ENCODE results near the gene SARNP. TPM values are rescaled to one million over a fixed set of nuclear protein-coding genes. Genes with fewer than 3 reads are reported as not detected.

SARNP gene
- total and polyA plus RNA-seq, 2 experiments from 2014 or later: 103 to 118 TPM

DNA sequence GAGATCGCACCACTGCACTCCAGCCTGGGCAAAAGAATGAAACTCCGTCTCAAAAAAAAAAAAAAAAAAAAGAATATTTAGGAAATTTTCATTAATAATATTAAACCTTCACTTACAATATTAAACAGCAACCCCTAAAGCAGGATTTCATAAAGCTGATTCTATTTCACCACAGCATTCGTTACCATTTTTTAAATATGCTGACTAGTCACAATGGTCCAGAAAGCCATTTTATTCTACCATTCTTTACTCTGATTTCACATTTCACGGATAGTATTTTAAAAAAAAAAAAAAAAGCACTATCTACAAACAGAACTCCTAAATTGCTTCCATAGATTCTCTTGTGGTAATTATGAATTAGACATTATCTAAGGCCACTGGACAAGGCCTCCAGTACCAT, 27.6 kb downstream of the SARNP start:
- Histone ChIP-seq H3K4me2 (no peak overlapping the region), H3K4me3 (no peak overlapping the region), H3K27ac (no peak overlapping the region), H3K79me2 (peaks cover 22% of the 10 kb centered on the region), H3K27me3 (no peaks in the 10 kb centered on the region), H3K4me1 (ENCODE audit: insufficient read depth) (no peaks in the 10 kb centered on the region), H2AFZ (no peak overlapping the region), H3K9me3 (ENCODE audit: low read depth) (no peaks in the 10 kb centered on the region), H4K20me1 (ENCODE audit: insufficient read depth, poor library complexity, severe bottlenecking) (no peaks in the 10 kb centered on the region), H3K9me2 (replicated peaks; ENCODE audit: insufficient read depth) (no peaks in the 10 kb centered on the region), H3K36me3 (replicated peaks; ENCODE audit: insufficient read depth, low read depth) (peaks cover 3% of the 10 kb centered on the region)
- TF ChIP-seq EZH2phosphoT487 (IDR thresholded peaks at IDR 0.05; ENCODE audit: low read depth, severe bottlenecking, unreplicated experiment) (no peak), EZH2 (IDR thresholded peaks at IDR 0.05; ENCODE audit: borderline replicate concordance) (no peak)
- TF ChIP-seq, protein P1, sequence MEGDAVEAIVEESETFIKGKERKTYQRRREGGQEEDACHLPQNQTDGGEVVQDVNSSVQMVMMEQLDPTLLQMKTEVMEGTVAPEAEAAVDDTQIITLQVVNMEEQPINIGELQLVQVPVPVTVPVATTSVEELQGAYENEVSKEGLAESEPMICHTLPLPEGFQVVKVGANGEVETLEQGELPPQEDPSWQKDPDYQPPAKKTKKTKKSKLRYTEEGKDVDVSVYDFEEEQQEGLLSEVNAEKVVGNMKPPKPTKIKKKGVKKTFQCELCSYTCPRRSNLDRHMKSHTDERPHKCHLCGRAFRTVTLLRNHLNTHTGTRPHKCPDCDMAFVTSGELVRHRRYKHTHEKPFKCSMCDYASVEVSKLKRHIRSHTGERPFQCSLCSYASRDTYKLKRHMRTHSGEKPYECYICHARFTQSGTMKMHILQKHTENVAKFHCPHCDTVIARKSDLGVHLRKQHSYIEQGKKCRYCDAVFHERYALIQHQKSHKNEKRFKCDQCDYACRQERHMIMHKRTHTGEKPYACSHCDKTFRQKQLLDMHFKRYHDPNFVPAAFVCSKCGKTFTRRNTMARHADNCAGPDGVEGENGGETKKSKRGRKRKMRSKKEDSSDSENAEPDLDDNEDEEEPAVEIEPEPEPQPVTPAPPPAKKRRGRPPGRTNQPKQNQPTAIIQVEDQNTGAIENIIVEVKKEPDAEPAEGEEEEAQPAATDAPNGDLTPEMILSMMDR (IDR thresholded peaks at IDR 0.05; ENCODE audit: poor library complexity): no peak
- 92% methylated on average over 4 of the region's 4 CpGs for WGBS (ENCODE audit: low lambda C conversion rate, missing lambda C conversion rate)
- DNase-seq (ENCODE audit: low spot score): no peak

DNA sequence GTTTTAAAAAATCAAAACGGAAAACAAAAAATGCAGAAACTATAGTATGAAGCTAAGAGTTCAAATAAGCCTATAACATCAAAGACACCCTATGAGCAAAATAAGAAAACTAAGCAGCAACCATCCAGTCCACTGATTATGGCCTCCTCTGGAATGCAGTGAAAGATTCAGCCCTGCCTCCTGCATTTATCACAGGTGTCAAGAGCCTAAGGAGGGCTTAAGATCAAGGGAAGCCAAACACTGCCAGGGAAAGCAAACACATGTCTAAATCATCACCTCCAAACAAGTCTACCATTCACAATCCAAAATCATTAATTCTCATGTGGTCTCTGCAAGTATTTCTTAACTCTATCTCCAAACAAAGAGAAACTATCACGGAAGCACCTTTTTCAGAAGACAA, 28.4 kb downstream of the SARNP start:
- Histone ChIP-seq H3K79me2 (peaks cover 27% of the 10 kb centered on the region), H3K9me2 (replicated peaks; ENCODE audit: insufficient read depth) (no peaks in the 10 kb centered on the region), H4K20me1 (ENCODE audit: insufficient read depth, poor library complexity, severe bottlenecking) (no peaks in the 10 kb centered on the region), H3K4me1 (ENCODE audit: insufficient read depth) (no peaks in the 10 kb centered on the region), H2AFZ (no peak overlapping the region), H3K27me3 (no peaks in the 10 kb centered on the region), H3K27ac (no peak overlapping the region), H3K4me2 (no peak overlapping the region), H3K4me3 (no peak overlapping the region), H3K36me3 (replicated peaks; ENCODE audit: insufficient read depth, low read depth) (peaks cover 3% of the 10 kb centered on the region), H3K9me3 (ENCODE audit: low read depth) (no peaks in the 10 kb centered on the region)
- TF ChIP-seq, protein P1 (IDR thresholded peaks at IDR 0.05; ENCODE audit: poor library complexity): no peak
- TF ChIP-seq EZH2phosphoT487 (IDR thresholded peaks at IDR 0.05; ENCODE audit: low read depth, severe bottlenecking, unreplicated experiment): no peak
- no peak for TF ChIP-seq EZH2 (IDR thresholded peaks at IDR 0.05; ENCODE audit: borderline replicate concordance)
- no peak for DNase-seq (ENCODE audit: low spot score)
- WGBS (ENCODE audit: low lambda C conversion rate, missing lambda C conversion rate): 88% methylated on average over 2 of the region's 2 CpGs

DNA sequence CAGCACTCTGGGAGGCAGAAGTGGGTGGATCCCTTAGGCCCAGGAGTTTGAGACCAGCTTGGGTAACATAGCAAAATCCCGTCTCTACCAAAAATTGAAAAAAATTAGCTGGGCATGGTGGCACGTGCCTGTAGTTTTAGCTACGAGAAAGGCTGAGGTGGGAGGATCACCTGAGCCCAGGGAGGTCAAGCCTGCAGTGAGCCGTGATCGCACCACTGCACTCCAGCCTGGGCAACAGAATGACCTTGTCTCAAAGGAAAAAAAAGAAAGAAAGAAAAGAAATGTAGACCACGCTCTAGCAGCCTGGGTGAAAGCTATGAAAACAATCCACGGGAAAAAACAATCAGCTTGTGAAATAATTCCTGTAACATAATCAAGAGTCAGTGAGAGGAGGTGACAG, 29.0 kb downstream of the SARNP start:
- DNase-seq (ENCODE audit: low spot score): no peak
- Histone ChIP-seq H3K27me3 (no peaks in the 10 kb centered on the region), H3K4me2 (no peak overlapping the region), H3K4me1 (ENCODE audit: insufficient read depth) (no peaks in the 10 kb centered on the region), H3K4me3 (no peak overlapping the region), H4K20me1 (ENCODE audit: insufficient read depth, poor library complexity, severe bottlenecking) (no peaks in the 10 kb centered on the region), H3K27ac (no peak overlapping the region), H3K36me3 (replicated peaks; ENCODE audit: insufficient read depth, low read depth) (peaks cover 3% of the 10 kb centered on the region), H3K79me2 (peaks cover 31% of the 10 kb centered on the region), H3K9me3 (ENCODE audit: low read depth) (no peaks in the 10 kb centered on the region), H3K9me2 (replicated peaks; ENCODE audit: insufficient read depth) (no peaks in the 10 kb centered on the region), H2AFZ (no peak overlapping the region)
- TF ChIP-seq, protein P1 (IDR thresholded peaks at IDR 0.05; ENCODE audit: poor library complexity): no peak
- TF ChIP-seq EZH2phosphoT487 (IDR thresholded peaks at IDR 0.05; ENCODE audit: low read depth, severe bottlenecking, unreplicated experiment): no peak
- TF ChIP-seq EZH2 (IDR thresholded peaks at IDR 0.05; ENCODE audit: borderline replicate concordance): no peak
- 98% methylated on average over 7 of the region's 7 CpGs for WGBS (ENCODE audit: low lambda C conversion rate, missing lambda C conversion rate)

DNA sequence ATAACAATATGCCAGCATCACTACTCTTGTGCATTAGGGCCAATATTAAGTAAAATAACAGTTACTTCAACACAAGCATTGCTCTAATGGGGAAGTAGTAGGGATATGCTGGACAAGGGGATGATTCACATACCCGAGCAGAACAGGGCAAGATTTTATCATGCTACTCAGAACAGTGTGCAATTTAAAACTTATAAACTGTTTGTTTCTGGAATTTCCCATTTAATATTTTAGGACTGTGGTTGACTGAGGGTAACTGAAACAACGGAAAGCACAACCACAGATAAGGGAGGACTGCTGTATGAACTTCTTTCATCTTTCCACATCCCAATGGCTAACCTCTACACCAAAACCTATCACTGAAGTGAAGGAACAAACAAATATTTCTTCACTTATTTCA, 36.8 kb downstream of the SARNP start:
- Histone ChIP-seq H3K9me3 (ENCODE audit: low read depth) (no peaks in the 10 kb centered on the region), H3K79me2 (peaks cover 37% of the 10 kb centered on the region), H3K27ac (no peak overlapping the region), H3K27me3 (no peaks in the 10 kb centered on the region), H3K4me1 (ENCODE audit: insufficient read depth) (no peaks in the 10 kb centered on the region), H3K36me3 (replicated peaks; ENCODE audit: insufficient read depth, low read depth) (no peaks in the 10 kb centered on the region), H3K9me2 (replicated peaks; ENCODE audit: insufficient read depth) (no peaks in the 10 kb centered on the region), H2AFZ (no peak overlapping the region), H3K4me3 (no peak overlapping the region), H4K20me1 (ENCODE audit: insufficient read depth, poor library complexity, severe bottlenecking) (peaks cover 4% of the 10 kb centered on the region), H3K4me2 (no peak overlapping the region)
- WGBS (ENCODE audit: low lambda C conversion rate, missing lambda C conversion rate): 82% methylated on average over 2 of the region's 2 CpGs
- no peak for TF ChIP-seq EZH2 (IDR thresholded peaks at IDR 0.05; ENCODE audit: borderline replicate concordance)
- TF ChIP-seq, protein P1 (IDR thresholded peaks at IDR 0.05; ENCODE audit: poor library complexity): no peak
- TF ChIP-seq EZH2phosphoT487 (IDR thresholded peaks at IDR 0.05; ENCODE audit: low read depth, severe bottlenecking, unreplicated experiment): no peak
- DNase-seq (ENCODE audit: low spot score): no peak

Measured in hepatocyte (in vitro differentiated cells).